Colon (tissue), 2 donors: ENCODE data around the gene CLIC4.

Experiments used
- FAIRE-seq: peaks from 2 replicates; lab custom pipeline; 2012; peaks lifted over from hg19 to GRCh38; lab: Jason Lieb, UNC
- donor health status: control.
- donor health status: control.

CLIC4 gene

DNA sequence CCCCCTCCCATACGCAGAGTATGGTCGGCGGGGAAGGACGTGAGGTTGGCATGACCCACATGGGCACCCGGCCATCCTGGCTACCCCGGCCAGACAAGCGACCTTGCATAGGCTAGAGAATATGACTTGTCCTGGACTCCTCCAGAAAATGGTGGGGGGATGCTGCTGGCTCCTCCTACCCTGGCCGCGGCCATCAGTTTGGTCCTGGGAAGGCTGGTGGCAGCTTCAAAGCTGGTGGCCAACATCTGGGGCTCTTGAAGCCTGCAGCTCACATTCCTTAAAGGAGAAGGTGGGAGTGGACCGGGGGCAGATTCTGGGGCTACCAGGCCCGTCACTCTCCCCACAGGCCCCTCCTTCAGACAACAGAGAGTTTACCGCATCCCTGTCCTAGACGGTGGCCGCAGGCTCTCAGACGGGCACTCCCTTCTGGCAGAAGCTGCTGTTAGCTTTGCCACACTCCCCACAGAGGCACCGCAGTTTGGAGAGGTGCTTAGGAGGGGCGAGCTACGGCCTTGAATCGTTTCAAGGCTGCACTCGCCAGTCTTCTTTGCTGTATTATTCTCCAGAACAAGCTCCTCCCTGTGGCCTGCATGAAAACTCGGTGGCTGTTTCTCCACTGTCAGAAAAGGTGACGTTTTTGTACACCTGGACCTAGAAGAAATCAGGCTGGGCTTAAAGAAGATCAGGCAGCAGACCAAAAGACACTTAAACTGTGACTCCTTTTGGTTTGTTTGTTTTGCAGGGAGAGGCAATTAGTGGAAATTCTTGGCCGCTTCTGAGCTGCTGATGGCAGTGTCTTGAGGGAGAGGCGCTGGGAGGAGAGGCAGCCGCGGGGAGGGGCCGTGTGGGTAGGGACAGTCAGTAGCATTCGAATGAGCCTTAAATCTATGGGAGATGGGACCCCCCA lies 116.8 kb downstream of the CLIC4 start:
- FAIRE-seq, result no peak

DNA sequence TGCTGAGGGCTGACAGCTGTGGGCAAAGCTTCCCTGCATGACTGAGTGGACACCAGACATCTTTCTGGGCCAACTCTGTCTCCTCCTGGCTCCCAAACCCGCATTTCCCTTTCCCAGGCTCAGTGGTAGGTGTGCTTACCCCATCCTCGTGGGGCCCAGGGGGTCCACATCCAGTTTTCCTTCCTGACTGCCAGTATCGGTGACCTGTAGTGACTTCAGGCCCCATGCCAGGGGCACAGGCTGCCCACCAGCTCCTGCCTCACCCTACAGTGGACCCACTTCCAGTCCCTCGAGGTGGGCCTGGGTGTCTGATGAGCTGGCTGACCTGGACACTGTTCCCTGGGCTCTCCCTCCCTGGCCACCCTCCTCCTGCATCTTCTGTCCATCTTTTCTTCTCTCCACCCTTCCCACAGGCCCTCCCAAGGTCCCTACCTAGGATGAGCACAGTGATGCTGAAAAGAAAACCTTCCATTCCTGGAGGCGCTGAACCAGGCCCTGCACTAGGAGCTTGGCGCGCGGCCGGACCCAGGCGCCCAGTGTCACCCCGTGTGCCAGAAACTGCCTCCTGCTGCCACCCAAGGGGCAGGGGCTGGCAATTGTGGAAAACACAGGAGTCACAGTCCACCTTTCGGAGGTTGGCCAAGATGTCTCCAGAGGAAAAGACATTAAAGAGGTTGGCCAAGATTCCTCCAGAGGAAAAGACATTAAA lies 117.7 kb downstream of the CLIC4 start:
- FAIRE-seq, result no peak

DNA sequence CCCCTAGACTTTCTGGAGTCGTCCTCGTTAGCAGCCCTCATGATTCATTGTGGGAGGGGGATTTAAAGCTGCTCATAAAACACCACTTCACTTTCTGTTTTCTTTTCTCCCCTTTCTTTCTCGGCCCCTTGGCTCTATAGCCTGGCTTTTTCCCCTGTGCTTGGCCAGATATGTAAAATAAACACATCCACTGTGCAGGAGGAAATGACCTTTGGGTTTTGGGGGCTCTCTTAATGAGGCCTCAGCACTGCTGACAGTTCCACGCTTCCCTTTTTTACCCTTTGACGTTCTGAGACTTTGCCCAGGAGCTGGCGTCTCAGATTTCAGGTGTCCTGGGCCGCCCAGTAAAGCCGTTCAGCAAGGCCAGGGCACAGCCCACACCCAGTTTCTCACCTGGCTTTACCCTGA lies 119.1 kb downstream of the CLIC4 start:
- FAIRE-seq, result no peak

DNA sequence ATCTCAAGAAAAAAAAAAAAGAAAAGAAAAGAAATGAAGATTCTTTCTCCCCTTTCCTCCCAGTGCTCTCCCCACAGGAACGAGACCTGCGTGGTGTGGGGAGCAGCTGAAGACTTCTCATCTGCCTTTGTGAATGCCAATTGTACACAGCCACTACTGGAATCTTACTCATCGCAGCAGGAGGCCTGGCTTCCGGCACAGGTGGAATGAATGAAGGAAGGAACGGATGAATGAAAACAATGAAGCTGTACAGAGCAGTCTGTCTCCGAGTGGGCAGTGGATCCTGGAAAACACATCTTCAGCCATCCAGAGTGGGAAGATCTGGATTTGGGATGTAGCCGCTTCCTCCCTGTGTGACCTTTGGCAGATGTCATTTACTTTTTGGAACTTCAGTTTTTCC lies 119.9 kb downstream of the CLIC4 start:
- FAIRE-seq, result no peak

DNA sequence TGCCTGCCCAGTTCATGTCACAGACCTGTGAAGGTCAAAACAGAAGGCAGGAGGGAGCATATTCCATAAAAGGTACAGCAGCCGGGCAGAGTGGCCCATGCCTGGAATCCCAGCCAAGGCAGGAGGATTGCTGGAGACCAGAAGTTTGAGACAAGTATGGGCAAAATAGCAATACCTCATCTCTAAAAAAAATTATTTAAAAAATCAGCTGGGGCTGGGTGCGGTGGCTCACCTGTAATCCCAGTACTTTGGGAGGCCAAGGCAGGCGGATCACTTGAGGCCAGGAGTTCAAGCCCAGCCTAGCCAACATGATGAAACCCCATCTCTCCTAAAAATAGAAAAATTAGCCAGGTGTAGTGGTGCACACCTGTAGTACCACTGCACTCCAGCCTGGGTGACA lies 120.3 kb downstream of the CLIC4 start:
- no peak for FAIRE-seq

DNA sequence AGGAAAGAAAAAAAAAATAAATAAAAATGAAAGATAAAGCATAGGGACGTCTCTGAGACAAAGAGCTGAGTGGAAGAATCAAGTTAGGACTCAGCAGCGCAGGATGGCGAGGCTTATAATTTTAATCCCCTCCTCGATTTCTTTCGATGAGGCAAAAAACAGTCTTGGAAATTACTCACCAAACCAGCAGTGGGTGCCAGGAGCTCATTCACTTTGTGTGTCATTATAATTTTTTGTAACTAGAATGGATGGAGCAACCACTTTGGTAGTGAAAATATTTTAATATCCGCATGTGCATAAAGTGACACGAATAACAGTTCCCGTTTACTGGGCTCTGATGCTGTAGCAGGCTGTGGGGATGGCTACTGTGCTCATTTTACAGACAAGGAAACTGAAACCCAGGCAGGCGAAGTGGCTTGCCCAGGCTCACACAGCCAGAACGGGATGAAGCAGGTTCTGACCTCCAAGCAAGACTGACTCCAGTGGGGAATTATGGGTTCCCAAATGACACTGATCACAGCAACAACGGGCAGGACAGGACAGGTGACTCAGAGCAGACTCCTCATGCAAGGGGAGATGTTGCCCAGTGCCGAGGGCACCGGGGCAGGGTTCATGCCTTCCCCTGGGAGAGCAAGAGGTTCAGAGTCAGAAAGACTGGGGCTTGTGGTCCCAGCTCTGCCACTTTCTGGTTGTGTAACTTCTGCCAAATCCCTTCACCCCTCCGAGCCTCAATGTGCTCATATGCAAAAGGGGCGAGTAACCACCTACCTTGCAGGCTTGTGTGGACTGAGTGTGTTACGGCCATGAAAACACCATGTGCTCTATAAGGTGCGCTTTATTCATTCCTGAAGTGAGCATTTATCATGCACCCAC lies 121.2 kb downstream of the CLIC4 start:
- no peak for FAIRE-seq

DNA sequence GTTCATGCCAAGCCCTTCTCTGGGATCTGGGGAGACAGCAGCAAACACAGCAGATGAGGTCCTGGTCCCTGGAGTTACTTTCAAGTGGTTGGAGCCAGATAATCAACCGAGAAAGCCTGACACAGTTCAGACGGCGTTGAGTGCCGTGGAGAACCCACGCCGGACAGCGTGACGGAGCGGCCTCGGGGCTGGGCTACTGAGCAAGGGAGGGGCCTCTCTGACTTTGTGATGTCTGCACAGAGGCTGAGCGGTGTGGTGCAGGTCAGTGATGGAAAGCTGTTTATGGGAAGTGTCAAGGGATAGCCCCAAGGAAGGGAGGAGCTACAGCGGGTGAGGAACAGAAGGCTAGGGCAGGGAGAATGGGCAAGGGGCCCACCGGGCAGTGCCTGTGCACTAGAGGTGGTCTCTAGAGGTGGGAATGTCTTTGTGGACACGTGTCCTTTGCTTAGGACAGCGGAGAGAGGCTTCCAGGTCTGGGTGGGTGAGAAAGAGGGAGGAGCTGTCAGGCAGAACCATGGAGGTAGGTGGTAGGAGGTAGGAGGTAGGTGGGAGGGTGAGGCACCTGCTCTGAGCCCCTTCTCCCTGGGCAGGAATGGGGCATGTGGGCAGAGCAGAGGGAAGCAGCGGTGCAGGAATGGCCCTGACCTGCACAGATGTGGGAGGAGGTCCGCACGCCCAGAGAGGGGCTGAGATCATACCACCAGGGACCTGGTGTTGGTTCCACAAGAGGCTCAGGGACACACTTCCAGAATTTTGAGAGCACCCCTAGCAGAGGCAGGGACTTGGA lies 122.0 kb downstream of the CLIC4 start:
- FAIRE-seq, result no peak

DNA sequence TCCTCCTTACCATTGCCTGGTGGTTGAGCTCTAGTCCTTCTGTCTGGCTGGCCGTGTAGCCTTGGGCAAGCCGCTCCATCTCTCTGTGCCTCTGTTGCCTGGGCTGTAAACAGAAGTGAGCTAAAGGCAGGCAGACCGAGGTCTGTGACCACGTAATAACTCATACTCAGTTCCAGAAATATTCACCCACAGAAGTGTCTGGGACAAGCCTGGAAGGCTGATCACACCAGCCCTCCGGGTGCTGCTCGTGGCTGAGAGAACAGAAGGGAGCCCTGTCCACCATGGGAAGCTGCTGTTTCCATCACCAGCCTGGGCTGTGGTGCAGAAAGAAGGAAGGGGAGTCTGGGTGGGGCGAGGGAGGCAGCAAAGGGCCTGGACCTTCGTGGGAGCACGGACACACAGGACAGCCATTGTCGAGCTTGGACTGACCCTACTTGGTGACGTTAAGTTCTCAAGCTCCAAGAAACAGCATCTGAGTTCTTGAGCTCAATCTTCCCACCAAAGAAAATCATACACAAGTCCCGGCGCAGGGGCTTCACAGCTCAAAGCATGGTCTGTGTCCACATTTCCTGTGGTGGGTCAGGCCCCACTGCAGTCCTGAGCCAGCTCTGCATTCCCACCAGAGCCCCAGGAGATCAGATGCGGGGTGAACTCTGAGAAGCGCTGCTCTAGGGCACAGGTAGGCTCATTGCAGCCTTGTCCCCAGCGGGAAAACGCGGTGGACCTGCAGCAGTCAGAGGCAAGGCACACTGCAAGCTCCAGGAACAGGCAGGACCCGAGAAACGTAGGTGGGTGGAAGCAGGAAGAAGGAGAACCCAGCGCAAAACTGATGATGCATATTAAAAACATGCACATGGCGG lies 123.0 kb downstream of the CLIC4 start:
- FAIRE-seq, result no peak

DNA sequence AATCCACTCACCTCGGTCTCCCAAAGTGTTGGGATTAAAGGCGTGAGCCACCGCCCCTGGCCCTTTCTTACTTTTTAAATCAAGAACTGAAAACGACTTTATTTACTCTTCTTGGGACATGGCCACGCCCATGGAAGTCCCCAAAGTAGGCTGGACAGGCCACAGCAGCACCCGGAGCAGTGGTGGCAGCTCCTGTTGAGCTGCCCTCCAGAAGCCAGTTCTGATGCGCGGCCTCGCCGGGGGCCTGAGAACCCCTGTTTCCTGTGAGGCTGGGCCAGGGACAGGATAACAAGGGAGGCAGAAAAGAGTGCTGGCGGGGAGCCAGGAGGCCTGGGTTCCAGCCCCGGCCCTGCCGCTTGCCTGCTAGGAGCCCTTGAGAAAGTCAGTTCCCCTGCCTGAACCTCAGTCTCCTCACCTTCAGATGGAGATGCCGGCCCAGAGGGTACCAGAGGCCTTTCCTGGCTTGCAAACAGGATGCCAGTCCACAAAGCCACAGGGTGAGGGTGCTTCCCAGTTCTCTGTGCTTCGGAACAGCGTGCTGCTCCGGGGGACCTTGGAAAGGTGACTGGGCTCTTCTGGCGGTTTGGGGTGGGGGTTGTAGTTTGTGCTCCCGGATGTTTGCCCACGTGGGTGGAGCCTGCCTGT lies 125.4 kb downstream of the CLIC4 start:
- FAIRE-seq, result no peak

DNA sequence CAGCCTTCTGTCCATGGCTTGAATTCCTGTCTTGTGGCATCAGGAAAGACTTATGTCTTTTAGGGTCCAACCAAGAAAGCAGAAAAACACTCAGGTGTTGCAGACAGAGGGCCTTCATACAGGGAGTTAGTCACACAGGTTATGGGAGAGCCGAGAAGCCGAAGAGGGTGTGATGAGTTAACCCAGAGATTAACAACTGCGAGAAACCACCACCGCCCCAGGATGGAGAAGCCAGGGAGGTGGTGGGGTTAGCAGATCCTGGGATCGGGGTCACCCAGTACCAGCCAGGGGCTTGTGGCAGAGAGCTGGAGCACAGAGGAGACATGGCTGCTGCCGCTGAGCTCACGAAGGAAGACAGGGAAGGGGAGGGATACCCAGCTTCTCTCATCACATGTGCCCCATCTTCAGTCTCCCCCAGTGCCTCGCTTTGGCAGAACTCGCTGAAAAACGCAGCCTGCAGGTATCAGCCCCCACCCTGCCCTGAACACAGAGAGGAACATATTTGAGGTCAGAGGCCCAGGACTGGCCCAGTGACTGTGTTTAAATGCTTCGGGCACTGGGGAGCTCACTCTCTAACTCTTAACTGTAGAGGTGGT lies 126.2 kb downstream of the CLIC4 start:
- FAIRE-seq, result no peak

DNA sequence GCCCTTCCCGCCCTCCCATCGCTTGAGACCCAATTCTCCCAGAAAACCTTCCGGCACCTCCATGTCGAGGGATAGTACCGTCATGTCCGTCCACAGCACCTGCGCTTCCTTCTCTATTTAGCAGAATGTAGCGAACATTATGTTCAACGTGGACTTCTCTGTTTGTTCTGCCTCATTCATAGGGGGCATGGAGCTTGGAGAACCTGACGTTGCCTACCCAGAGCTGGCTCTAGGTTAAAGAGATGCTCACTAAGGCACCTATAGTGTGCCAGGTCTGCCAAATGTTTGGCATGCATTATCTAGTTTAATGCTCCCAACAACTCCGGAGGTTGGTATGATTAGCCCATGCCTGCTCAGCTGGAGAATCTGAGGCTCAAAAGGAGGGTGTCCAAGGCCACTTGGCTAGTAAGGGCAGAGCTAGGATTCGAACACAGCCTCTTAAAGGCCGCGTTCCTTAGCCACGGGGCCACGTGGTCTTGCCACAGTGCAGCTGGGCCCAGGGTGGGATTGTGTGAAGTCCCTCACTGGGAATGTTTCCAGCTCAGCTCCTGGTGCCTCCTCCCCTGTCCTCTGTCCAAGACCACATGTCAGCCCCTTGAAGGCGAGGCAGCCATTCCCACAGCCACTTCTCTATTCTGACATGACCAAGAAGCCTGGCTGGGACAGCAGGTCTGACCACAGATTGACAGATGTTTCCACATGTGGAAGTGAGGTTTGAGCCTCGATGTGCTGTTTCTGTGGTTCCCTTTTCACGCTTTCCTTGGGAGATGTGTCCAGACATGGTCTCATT lies 127.0 kb downstream of the CLIC4 start:
- FAIRE-seq, result no peak

DNA sequence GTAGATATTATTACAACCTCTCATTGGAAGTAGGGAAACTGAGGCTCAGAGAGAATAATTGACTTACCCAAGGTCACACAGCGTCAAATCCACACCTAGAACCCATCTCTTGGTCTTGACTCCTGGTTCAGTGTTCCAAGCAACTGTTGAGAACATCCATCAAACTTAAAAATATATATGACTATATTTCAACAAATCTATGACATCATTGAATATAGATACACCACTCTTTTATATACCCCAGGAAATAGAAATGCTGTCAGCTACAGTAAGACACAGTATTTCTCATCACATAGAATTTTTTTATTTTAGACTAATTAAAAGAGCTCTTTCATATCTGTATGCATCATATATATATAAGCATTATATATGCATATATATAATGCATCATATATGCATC lies 127.9 kb downstream of the CLIC4 start:
- FAIRE-seq, result no peak

DNA sequence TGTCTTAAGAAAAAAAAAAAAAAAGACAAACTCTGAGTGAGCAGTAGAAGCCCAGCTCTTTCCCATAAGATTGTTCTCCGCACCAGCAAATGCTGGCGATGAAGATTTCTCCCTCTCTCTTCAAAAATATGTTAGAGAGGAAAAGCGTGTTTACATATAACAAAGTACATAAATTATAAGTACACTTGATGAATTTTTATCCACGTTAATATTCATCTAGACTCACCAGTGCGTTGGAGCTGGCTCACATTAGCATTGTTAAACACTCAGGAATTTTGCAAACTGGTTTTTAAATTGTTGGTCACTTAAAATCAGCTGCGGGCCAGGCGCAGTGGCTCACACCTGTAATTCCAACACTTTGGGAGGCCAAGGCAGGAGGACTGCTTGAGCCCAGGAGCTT lies 128.8 kb downstream of the CLIC4 start:
- no peak for FAIRE-seq

DNA sequence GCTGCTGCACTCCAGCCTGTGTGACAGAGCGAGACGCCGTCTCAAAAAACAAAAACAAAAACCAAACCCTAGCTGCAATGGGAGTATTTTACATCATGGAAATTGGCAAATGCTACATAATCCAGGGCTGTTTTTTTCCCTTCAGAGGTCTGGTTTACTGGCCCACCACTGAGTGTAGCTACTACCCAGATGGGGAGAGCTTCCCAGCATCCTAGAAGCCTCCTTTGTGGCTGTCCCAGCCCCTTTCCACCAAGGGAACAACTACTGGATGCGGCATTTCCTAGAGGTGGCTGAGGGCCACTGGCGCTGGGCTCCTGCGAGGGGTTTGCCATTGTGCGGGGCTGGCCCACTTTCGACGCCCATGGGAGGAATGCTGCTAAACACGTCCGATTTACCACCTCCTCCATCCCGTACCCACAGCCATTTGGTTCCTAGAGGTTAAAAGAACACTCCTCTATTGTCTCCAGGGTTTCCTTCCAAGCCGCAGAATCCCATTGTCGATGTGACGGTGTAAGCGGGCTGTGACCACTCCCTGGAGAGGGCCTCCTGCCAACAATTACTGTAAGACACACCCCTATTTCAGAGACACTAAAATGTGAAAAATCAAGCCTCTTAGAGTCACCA lies 129.5 kb downstream of the CLIC4 start:
- FAIRE-seq, result no peak

DNA sequence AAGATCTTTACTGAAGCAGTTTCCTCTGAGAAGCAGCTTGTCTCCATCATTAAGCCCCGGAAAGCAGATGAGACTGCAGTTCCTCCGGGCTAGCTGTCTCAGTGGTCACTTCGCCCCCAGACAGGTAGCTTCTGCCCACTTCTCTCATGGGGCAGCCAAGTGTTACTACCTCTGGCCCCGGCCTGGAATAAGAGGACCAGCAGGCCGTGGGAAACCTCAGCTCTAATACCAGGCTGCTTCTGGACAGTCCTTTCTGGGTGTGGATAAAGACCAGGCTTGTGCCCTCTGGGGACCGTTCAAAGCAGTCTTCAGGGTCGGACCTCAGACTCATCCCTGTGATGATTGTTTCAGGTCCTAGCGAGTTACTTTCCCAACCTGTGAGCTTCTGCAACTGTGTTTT lies 130.0 kb downstream of the CLIC4 start:
- no peak for FAIRE-seq

DNA sequence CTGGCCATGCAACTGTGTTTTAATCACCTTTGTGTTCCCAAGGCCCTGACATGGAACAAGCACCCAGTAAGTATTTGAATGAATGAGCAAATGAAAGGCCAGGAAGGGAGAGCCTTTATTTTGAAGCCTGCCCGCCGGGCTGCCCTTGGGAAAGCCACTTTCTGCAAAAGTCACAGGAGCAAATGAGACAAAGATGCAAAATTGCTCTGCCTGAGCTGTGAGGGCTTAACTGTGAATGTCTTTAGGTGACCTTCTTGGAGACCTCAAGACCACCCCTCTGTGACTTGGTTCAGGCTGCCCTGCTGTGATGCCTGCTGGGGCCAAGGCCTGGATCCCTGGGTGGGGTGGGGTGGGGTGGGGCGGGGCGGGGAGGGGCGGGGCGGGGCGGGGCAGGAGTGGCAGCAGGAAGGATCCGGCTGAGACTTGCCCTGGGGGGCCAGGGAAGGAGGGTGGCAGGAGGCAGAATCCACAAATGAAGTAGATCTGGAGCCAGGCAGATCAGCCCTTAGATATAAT lies 130.8 kb downstream of the CLIC4 start:
- FAIRE-seq, result no peak

DNA sequence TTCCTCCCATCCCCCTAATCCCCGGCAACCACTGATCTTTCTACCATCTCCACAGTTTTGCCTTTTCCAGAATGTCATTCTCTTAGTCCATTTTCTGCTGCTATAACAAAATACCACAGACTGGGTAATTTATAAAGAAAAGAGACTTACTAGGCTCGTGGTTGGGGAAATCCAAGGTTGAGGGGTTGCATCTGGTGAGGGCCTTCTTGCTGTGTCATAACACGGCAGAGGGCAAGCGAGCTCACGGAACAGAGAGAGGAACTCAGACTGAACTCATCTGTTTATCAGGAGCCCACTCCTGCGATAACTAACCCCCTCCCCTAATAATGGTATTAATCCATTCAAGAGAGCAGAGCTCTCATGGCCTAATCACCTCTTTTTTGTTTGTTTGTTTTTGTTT lies 132.8 kb downstream of the CLIC4 start:
- no peak for FAIRE-seq
